CD4-positive, alpha-beta T cell treated with Interferon gamma for 1 hour (primary cell): ENCODE data around the gene FREM2.

Source experiments
- DNase-seq: peaks from one replicate; pipeline ENCODE4 v3.0.0-alpha.2; 2020

FREM2 gene

DNA sequence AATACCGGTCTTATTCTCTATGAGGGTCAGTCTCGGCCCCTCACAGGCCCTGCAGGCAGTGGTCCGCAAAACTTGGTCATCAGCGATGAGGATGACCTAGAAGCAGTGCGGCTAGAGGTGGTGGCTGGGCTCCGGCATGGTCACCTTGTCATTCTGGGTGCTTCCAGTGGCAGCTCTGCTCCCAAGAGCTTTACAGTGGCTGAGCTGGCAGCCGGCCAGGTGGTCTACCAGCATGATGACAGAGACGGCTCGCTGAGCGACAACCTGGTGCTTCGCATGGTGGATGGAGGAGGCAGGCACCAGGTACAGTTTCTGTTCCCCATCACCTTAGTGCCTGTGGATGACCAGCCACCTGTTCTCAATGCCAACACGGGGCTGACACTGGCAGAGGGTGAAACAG lies 1.8 kb downstream of the FREM2 start:
- DNase-seq: no peak

DNA sequence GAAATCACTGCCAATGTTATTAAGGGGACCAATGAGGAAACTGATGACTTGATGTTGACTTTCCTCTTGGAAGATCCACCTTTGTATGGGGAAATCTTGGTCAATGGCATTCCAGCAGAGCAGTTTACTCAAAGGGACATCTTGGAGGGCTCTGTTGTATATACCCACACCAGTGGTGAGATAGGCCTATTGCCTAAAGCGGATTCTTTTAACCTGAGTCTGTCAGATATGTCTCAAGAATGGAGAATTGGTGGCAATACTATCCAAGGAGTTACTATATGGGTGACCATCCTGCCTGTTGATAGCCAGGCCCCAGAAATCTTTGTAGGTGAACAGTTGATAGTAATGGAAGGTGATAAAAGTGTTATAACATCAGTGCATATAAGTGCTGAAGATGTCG lies 3.4 kb downstream of the FREM2 start:
- no peak for DNase-seq

GRCh38 chr13:38693168-38693567 lies 6.3 kb downstream of the FREM2 start:
- no peak for DNase-seq

GRCh38 chr13:38693641-38694040 lies 6.8 kb downstream of the FREM2 start:
- DNase-seq: no peak

DNA sequence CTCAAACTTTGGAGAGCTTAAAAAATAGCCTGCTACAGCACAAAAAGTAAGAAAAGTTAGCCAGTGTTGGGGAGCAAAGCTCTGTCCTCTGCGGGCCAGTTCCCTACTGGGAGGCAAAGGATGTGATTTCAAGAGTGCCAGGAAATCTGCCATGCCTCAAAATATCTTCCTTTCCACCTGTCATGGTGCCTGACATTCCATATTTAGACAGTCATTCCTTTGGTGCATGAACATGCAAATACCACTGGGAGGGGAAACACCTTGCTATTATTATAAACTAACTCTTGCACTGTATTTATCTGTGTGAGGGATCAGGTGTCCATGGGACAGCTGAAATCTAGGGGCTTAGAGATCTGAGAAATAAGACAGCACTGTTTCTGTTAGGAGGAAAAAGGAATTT lies 10.3 kb downstream of the FREM2 start:
- DNase-seq: no peak

- DNase-seq: no peak
Observed at GRCh38 chr13:38697628-38698333, 10.9 kb downstream of the FREM2 start.

GRCh38 chr13:38700051-38700450 lies 13.2 kb downstream of the FREM2 start:
- no peak for DNase-seq

- no peak for DNase-seq
Observed at GRCh38 chr13:38702669-38703068, 15.8 kb downstream of the FREM2 start.

DNA sequence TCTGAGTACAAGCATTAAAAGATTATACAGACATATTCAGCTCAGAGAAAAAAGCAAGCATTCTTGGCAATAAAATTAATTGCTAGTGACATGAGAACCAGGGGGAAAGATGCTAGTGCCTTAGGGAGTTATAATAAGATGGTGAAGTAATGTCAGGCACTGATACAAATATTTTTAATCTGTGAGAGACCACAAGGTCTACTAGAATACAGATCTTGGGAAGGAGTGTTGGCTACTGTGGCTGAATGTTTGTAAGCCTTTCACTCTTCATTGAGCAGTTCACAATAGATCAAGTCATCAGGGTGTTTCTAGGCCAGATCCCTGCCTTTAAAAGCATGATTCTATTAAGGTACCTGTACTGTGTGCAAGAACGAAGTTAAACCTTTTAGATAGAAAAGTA lies 16.4 kb downstream of the FREM2 start:
- DNase-seq: no peak

DNA sequence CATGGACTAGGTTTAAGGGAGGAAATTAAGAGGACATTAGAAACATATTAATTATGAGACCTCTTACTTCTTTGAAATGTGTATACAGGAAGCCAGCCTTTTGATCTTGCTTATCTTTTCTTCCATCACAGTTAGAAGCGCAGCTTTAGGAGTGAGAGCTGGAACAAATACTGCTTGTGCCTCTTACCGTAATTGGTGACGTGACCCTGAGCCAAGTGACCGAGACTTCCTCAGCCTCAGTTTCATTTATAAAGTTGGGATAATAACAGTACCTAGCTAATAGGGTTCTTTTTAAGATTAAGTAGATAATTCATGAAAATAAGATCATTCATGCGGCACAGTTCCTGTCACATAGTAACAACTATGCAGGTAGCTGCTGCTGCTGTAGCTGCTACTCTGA lies 18.5 kb downstream of the FREM2 start:
- DNase-seq: no peak

GRCh38 chr13:38707460-38707859 lies 20.6 kb downstream of the FREM2 start:
- no peak for DNase-seq

GRCh38 chr13:38713046-38713445 lies 26.2 kb downstream of the FREM2 start:
- no peak for DNase-seq

DNA sequence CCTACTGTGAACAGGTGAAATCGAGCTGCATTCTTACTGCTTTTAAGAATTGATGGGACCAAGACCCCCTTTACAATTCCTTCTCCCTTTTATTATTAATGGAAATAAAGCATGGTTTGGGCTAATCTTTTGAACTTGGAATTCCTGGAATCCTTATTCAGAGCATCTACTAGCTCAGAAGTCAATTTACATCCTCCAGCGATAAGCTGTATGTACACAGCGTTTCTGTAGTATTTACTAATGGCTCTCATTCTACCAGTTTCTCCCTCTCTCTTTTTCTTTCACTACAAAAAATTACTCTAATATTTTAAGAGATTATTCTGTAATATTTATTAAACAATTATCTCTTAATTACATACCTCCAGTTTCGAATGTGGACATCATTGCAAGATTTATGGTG lies 31.5 kb downstream of the FREM2 start:
- DNase-seq: no peak

- no peak for DNase-seq
Observed at GRCh38 chr13:38730332-38730731, 43.5 kb downstream of the FREM2 start.

GRCh38 chr13:38733146-38733545 lies 46.3 kb downstream of the FREM2 start:
- DNase-seq: no peak

DNA sequence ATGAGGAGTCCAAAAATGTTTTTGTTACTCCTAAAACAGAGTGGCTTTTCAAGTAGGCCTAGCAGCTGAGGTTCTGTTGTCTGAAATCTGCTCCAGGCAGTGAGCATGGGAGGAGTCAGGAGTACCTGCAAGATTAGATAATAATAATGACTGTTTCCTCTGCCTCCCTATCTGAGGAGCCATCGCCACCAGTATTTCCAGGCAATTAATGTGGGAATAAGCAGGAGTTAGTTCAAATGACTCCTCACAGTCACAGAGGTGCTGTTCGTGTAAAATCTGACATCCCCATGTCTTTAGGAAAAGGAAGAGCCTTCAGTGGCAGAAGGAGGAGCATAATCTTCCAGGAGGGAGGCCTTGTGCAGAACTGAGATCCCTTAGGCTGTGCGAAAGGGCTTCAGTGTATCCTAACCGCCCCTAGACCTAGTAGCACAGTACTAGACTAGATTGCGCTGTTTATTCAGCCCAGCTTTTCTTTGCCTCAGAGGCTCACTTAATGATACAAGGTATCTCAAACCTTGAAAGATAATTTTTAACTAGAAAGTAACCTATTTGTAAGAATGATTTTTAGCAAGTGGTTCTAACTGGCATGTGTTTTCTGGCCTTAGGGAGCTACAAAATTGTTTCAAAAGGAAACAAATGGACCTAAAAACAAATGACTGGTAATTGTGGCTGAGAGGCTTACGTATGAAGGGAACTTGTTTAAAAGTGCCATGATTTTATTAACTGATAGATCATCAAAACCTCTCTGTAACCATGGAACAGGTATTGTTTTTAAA lies 49.0 kb downstream of the FREM2 start:
- no peak for DNase-seq

- DNase-seq: no peak
Observed at GRCh38 chr13:38743466-38743865, 56.6 kb downstream of the FREM2 start.

- no peak for DNase-seq
Observed at GRCh38 chr13:38752686-38753085, 65.8 kb downstream of the FREM2 start.

GRCh38 chr13:38753878-38754277 lies 67.0 kb downstream of the FREM2 start:
- no peak for DNase-seq

- DNase-seq: no peak
Observed at GRCh38 chr13:38755793-38756192, 68.9 kb downstream of the FREM2 start.

GRCh38 chr13:38758277-38758676 lies 71.4 kb downstream of the FREM2 start:
- DNase-seq: no peak

DNA sequence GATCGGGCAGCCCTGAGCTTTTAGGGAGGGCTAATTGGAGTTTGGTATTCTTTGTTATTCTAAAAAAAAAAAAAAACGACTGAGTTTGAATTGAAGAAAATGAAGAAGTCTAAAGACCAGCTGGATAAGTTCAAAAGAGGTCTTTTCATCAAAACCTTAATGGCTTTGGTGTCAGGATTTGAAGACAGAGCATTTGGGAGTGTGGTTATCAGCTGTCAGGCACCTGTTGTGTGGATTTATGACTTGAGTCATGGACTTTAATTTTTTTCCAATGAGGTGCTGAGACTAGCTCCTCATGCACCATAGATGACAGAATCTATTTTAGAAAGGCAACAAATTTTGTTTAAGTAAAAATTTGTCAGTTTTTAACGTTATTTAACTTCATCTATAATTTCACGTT lies 72.5 kb downstream of the FREM2 start:
- DNase-seq: no peak

DNA sequence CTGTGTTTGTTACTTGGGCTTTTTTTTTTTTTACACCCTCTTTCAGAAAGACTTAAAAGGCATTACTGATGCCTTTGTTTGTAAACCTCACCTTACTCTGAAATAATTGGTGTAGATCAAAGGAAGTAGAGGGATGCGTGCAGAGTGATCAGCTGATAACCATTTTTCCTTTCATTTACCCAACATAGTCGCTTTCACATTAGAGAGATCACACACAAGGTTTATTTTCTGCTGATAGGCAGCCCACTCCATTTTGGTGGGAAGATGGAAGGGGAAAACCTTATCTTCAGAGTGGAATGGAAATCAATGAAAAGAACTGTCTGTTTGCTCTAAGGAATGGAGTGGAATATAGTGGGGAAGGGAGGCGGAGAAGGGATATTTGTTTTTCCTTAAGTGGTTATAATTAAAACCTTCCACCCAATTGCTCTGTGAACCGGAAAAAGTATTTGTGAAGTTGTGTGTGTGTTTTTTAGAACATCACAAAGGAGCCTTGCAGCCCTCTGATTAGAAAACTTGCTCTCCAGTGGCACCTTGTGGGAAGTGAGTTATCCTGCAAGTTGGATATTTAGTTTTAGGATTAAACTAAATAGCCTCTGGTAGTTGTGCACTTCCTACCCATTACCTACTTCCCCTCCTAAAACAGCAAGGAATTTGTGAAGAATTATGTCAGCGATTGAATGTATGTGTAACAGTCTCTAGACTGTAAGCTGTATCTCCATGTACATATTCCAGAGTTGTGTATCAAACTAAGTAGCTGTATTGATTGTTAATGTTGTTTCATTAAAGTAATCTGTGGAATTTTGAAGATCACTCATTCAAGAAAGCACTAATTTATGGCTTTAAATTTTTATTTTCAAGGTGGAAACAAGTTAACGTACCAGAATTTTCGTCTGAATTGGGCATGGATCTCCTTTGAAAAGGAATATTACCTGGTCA lies 76.8 kb downstream of the FREM2 start:
- DNase-seq: no peak

DNA sequence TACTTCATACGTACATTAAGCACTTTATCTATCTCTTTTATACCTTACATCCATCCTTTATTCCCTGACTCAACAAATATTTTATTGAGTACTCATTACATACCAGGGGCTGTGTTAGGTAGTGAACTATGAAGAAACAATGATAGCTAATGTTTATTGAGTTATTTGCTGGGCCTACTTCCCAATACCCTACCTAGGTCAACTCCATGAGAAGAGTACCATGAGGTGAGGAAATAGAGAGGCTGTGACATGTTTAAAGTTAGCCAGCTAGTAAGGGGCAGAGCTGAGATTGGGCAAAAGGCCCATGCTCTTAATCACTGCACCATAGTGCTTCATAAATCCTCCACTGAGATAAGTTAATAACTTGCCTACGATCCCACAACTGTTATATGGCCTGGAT lies 79.9 kb downstream of the FREM2 start:
- no peak for DNase-seq
